Naive thymus-derived CD4-positive, alpha-beta T cell (primary cell): ENCODE results near the gene TNFRSF9. TPM values are rescaled to one million over a fixed set of nuclear protein-coding genes. Genes with fewer than 3 reads are reported as not detected.
"Not testable (repeated sequence)": the region's sequence is repeated elsewhere in the genome, so short reads cannot be mapped to it uniquely, and the experiment has no call there.

Source experiments
- ATAC-seq: fragments of 150-1000 bp; cut with Tn5 transposase; 2 replicates; pipeline ENCODE4 v1.10.0; 2021; ENCODE audit warnings: mild to moderate bottlenecking, moderate library complexity
- CTCF ChIA-PET: fragments of 350-600 bp; sonication (Branson Sonifier 250); formaldehyde crosslinking; loops from one replicate; lab custom pipeline; 2021; ENCODE audit warnings: antibody characterized with exemption; lab: Charles Lee
- POLR2A ChIA-PET: fragments of 350-600 bp; sonication (Branson Sonifier 250); formaldehyde crosslinking; loops from one replicate; lab custom pipeline; 2021; ENCODE audit warnings: antibody characterized with exemption, inconsistent platforms; lab: Charles Lee
- DNase-seq, 9 donors: peaks; one replicate each; pipeline versions ENCODE4 v3.0.0 to v3.0.0-alpha.2; 2020 to 2022; ENCODE audit warnings: mixed read lengths in 1 of 9
- H3K27ac ChIP-seq: one replicate; pipeline ENCODE4 v1.7.0; 2013; ENCODE audit warnings: mild to moderate bottlenecking, low read depth, low read length, moderate library complexity
- H3K27me3 ChIP-seq, 2 donors: one replicate each; pipeline ENCODE4 v1.7.0; 2013; ENCODE audit warnings: low read length in 2 of 2, mild to moderate bottlenecking in 2 of 2, moderate library complexity in 2 of 2; ENCODE audit not compliant: control insufficient read depth in 2 of 2, insufficient read depth in 2 of 2
- H3K36me3 ChIP-seq, 3 experiments: 1 replicate in 2 of 3; 2 replicates in 1 of 3; pipeline ENCODE4 v1.7.0; 2013; ENCODE audit warnings: low read length in 3 of 3, mild to moderate bottlenecking in 3 of 3, moderate library complexity in 1 of 3; ENCODE audit not compliant: insufficient read depth in 3 of 3, control insufficient read depth in 2 of 3
- H3K4me1 ChIP-seq, 2 donors: one replicate each; pipeline ENCODE4 v1.7.0; 2013; ENCODE audit warnings: low read length in 2 of 2, mild to moderate bottlenecking in 2 of 2, moderate library complexity in 1 of 2; ENCODE audit not compliant: control insufficient read depth in 2 of 2, insufficient read depth in 2 of 2
- H3K4me3 ChIP-seq: 2 replicates; pipeline ENCODE4 v1.7.0; 2013; ENCODE audit warnings: mild to moderate bottlenecking, low read length
- H3K9me3 ChIP-seq, 3 experiments: 1 replicate in 2 of 3; 2 replicates in 1 of 3; pipeline ENCODE4 v1.7.0; 2013; ENCODE audit warnings: low read length in 3 of 3; ENCODE audit not compliant: control insufficient read depth in 2 of 3
- H3K27ac Mint-ChIP-seq, 9 donors: one replicate each; pipeline ENCODE4 v1.8.0; 2020 to 2022; ENCODE audit warnings: mixed read lengths in 9 of 9, mild to moderate bottlenecking in 8 of 9, moderate library complexity in 5 of 9, inconsistent platforms in 2 of 9
- H3K27me3 Mint-ChIP-seq, 5 donors: one replicate each; pipeline ENCODE4 v1.8.0; 2021 to 2022; ENCODE audit warnings: mixed read lengths in 5 of 5, mild to moderate bottlenecking in 1 of 5
- H3K36me3 Mint-ChIP-seq, 5 donors: one replicate each; pipeline ENCODE4 v1.8.0; 2020 to 2022; ENCODE audit warnings: mixed read lengths in 5 of 5, mild to moderate bottlenecking in 3 of 5, inconsistent platforms in 1 of 5
- H3K4me1 Mint-ChIP-seq, 7 donors: one replicate each; pipeline ENCODE4 v1.8.0; 2020 to 2022; ENCODE audit warnings: mixed read lengths in 7 of 7, mild to moderate bottlenecking in 3 of 7, inconsistent platforms in 1 of 7
- H3K4me3 Mint-ChIP-seq, 10 donors: one replicate each; pipeline ENCODE4 v1.8.0; 2020 to 2022; ENCODE audit warnings: mild to moderate bottlenecking in 10 of 10, mixed read lengths in 10 of 10, moderate library complexity in 6 of 10, inconsistent platforms in 2 of 10
- H3K9me3 Mint-ChIP-seq, 11 donors: one replicate each; pipeline ENCODE4 v1.8.0; 2020 to 2022; ENCODE audit warnings: mixed read lengths in 11 of 11, mild to moderate bottlenecking in 4 of 11, inconsistent platforms in 1 of 11, moderate library complexity in 1 of 11
- intact Hi-C, 2 donors: fragments of 100-400 bp; cut with micrococcal nuclease; formaldehyde crosslinking; loops; one replicate each; pipeline ENCODE4 v1.15.1; 2023
- polyA plus RNA-seq, 2 donors: library from polyadenylated mRNA; unstranded; fragments of 300-500 nt; fragmentation: Illumina TruSeq; gene quantifications; one replicate each; pipeline ENCODE4 v1.2.3, GENCODE V29; 2021
- total RNA-seq, 6 experiments: library from RNA in 5 of 6; stranded (reverse) in 5 of 6; gene quantifications; 1 replicate in 5 of 6; 2 replicates in 1 of 6; pipeline ENCODE4 v1.2.3 and lab custom pipeline; 2021 to 2026

The TNFRSF9 gene
- total and polyA plus RNA-seq, 7 experiments from 2014 or later = 0.10 to 6.6 (median 0.25) TPM; not detected in 1

GRCh38 chr1:7970246-7970645 is 29.6 kb upstream of the TNFRSF9 start:
- no peaks in the 10 kb centered on the region for H3K9me3 Mint-ChIP-seq
- no peak for ATAC-seq

GRCh38 chr1:7967651-7968050 is 27.0 kb upstream of the TNFRSF9 start:
- Histone ChIP-seq H3K9me3 (no peaks in the 10 kb centered on the region), H3K4me3 (no peak overlapping the region), H3K4me1 (peaks cover 11 to 26% of the 10 kb centered on the region in 2 donors), H3K36me3 (peaks cover 15 to 77% (median 26%) of the 10 kb centered on the region in 3 experiments), H3K27me3 (no peaks in the 10 kb centered on the region), H3K27ac (no peak overlapping the region)
- no peaks in the 10 kb centered on the region for H3K9me3 Mint-ChIP-seq
- CTCF ChIA-PET = interaction anchor here (1.2 kb wide), 1 partner anchor 18 kb away, joined by 3 read pairs; no protein-coding TSS in a partner anchor
- H3K27me3 Mint-ChIP-seq = no peaks in the 10 kb centered on the region
- intact Hi-C loops = loop anchor here in 1 of 2 donors (10.0 kb wide), 1 partner anchor 1567 kb away; the partner anchor contains the start of gene SLC25A33
- peak overlapping the region in 1 of 10 donors; percentile 38 for H3K4me3 Mint-ChIP-seq
- peaks cover 23 to 60% (median 45%) of the 10 kb centered on the region in 7 donors for H3K4me1 Mint-ChIP-seq
- no peak for ATAC-seq
- peak overlapping the region in 2 of 9 donors; percentile 48 to 71 for H3K27ac Mint-ChIP-seq
- peaks cover 0 to 57% (median 35%) of the 10 kb centered on the region in 5 donors for H3K36me3 Mint-ChIP-seq
- DNase-seq = no peak
- POLR2A ChIA-PET = interaction anchor here (1.4 kb wide), 1 partner anchor 18 kb away, joined by 4 read pairs; no protein-coding TSS in a partner anchor

More at GRCh38 chr1:7970246-7970645, 29.6 kb upstream of the TNFRSF9 start:
- no peak for DNase-seq
- no peak overlapping the region for H3K27ac ChIP-seq
- no peaks in the 10 kb centered on the region for H3K27me3 ChIP-seq
- ChIA-PET POLR2A (interaction anchor here (1.6 kb wide), 1 partner anchor 8 kb away, joined by 6 read pairs; the partner anchor contains the start of gene PARK7), CTCF (interaction anchor here (0.7 to 1.7 kb wide), 2 partner anchors 10 to 483 kb away, joined by 4 read pairs; no protein-coding TSS in a partner anchor)
- H3K4me3 Mint-ChIP-seq = no peak overlapping the region
- H3K36me3 Mint-ChIP-seq = peaks cover 0 to 47% (median 33%) of the 10 kb centered on the region in 5 donors
- H3K9me3 ChIP-seq = no peaks in the 10 kb centered on the region
- H3K4me1 ChIP-seq = peaks cover 0 to 7% of the 10 kb centered on the region in 2 donors
- no peaks in the 10 kb centered on the region for H3K27me3 Mint-ChIP-seq
- peak overlapping the region in 1 of 9 donors; percentile 47 for H3K27ac Mint-ChIP-seq
- peaks cover 15 to 65% (median 25%) of the 10 kb centered on the region in 3 experiments for H3K36me3 ChIP-seq
- no peak overlapping the region for H3K4me3 ChIP-seq
- peaks cover 18 to 38% (median 24%) of the 10 kb centered on the region in 7 donors for H3K4me1 Mint-ChIP-seq
- intact Hi-C loops = no loop called here

- Histone ChIP-seq H3K4me1 (peaks cover 15 to 30% of the 10 kb centered on the region in 2 donors), H3K27me3 (no peaks in the 10 kb centered on the region), H3K4me3 (no peak overlapping the region), H3K36me3 (peaks cover 15 to 74% (median 26%) of the 10 kb centered on the region in 3 experiments), H3K9me3 (no peaks in the 10 kb centered on the region), H3K27ac (no peak overlapping the region)
- ATAC-seq (no peak), DNase-seq (no peak)
- ChIA-PET POLR2A (interaction anchor here (0.6 kb wide), 1 partner anchor 9 kb away, joined by 3 read pairs; no protein-coding TSS in a partner anchor), CTCF (interaction anchor here (1.2 kb wide), 1 partner anchor 18 kb away, joined by 3 read pairs; no protein-coding TSS in a partner anchor)
- H3K27me3 Mint-ChIP-seq = no peaks in the 10 kb centered on the region
- H3K4me3 Mint-ChIP-seq = peak overlapping the region in 6 of 10 donors; percentile 0 to 38 (median 4)
- peaks cover 23 to 65% (median 49%) of the 10 kb centered on the region in 7 donors for H3K4me1 Mint-ChIP-seq
- intact Hi-C loops = loop anchor here in 1 of 2 donors (10.0 kb wide), 1 partner anchor 1568 kb away; the partner anchor contains the start of gene SLC25A33
- H3K9me3 Mint-ChIP-seq = no peaks in the 10 kb centered on the region
- peak overlapping the region in 7 of 9 donors; percentile 1 to 77 (median 36) for H3K27ac Mint-ChIP-seq
- H3K36me3 Mint-ChIP-seq = peaks cover 0 to 53% (median 35%) of the 10 kb centered on the region in 5 donors
Observed at GRCh38 chr1:7967196-7967595, 26.6 kb upstream of the TNFRSF9 start.

- Mint-ChIP-seq H3K36me3 (peaks cover 0 to 36% (median 21%) of the 10 kb centered on the region in 5 donors), H3K4me1 (peaks cover 26 to 82% (median 64%) of the 10 kb centered on the region in 7 donors), H3K9me3 (peaks cover 0 to 4% (median 0%) of the 10 kb centered on the region in 11 donors), H3K4me3 (peak overlapping the region in 4 of 10 donors; percentile 4 to 99 (median 12)), H3K27ac (peak overlapping the region in 2 of 9 donors; percentile 19 to 43), H3K27me3 (no peaks in the 10 kb centered on the region)
- intact Hi-C loops = loop anchor here in 1 of 2 donors (10.0 kb wide), 1 partner anchor 1570 kb away; the partner anchor contains the start of gene SLC25A33
- Histone ChIP-seq H3K4me3 (no peak overlapping the region), H3K27me3 (no peaks in the 10 kb centered on the region), H3K9me3 (no peaks in the 10 kb centered on the region), H3K27ac (no peak overlapping the region), H3K4me1 (peaks cover 21 to 39% of the 10 kb centered on the region in 2 donors), H3K36me3 (peaks cover 7 to 49% (median 8%) of the 10 kb centered on the region in 3 experiments)
- ChIA-PET CTCF (interaction anchor here (0.6 to 0.9 kb wide), 3 partner anchors 9 to 991 kb away, joined by 3 to 4 read pairs (median 4); no protein-coding TSS in a partner anchor), POLR2A (no interaction called here)
- DNase-seq (no peak), ATAC-seq (no peak)
Observed at GRCh38 chr1:7964476-7964875, 23.8 kb upstream of the TNFRSF9 start.

GRCh38 chr1:7963841-7964240 is 23.2 kb upstream of the TNFRSF9 start:
- ATAC-seq, CTCF ChIA-PET: not testable (repeated sequence)
- peaks cover 26 to 85% (median 65%) of the 10 kb centered on the region in 7 donors for H3K4me1 Mint-ChIP-seq

GRCh38 chr1:7963378-7963730 is 22.7 kb upstream of the TNFRSF9 start:
- H3K9me3 ChIP-seq, H3K27ac ChIP-seq, H3K4me3 ChIP-seq, H3K27me3 ChIP-seq, H3K9me3 Mint-ChIP-seq, DNase-seq, ATAC-seq, H3K27me3 Mint-ChIP-seq, CTCF ChIA-PET: not testable (repeated sequence)
- peak overlapping the region; percentile 45 to 100 (median 91) for H3K4me3 Mint-ChIP-seq
- H3K4me1 ChIP-seq = peaks cover 21 to 39% of the 10 kb centered on the region in 2 donors
- peak overlapping the region in 7 of 9 donors; percentile 28 to 97 (median 79) for H3K27ac Mint-ChIP-seq
- POLR2A ChIA-PET = interaction anchor here (0.7 to 1.2 kb wide), 3 partner anchors 12 to 31 kb away, joined by 3 to 5 read pairs (median 3); no protein-coding TSS in a partner anchor
- H3K4me1 Mint-ChIP-seq = peaks cover 23 to 83% (median 63%) of the 10 kb centered on the region in 7 donors
- peaks cover 0 to 41% (median 8%) of the 10 kb centered on the region in 3 experiments for H3K36me3 ChIP-seq
- intact Hi-C loops = loop anchor here in 1 of 2 donors (10.0 kb wide), 1 partner anchor 1571 kb away; the partner anchor contains the start of gene SLC25A33
- peaks cover 0 to 31% (median 17%) of the 10 kb centered on the region in 5 donors for H3K36me3 Mint-ChIP-seq

More at GRCh38 chr1:7963841-7964240, 23.2 kb upstream of the TNFRSF9 start:
- intact Hi-C loops = loop anchor here in 1 of 2 donors (10.0 kb wide), 1 partner anchor 1571 kb away; the partner anchor contains the start of gene SLC25A33
- H3K9me3 Mint-ChIP-seq, H3K27me3 Mint-ChIP-seq, H3K9me3 ChIP-seq, H3K4me3 ChIP-seq, POLR2A ChIA-PET, H3K27me3 ChIP-seq, DNase-seq, H3K27ac ChIP-seq: not testable (repeated sequence)
- Mint-ChIP-seq H3K27ac (peak overlapping the region in 5 of 9 donors; percentile 8 to 79 (median 61)), H3K36me3 (peaks cover 0 to 33% (median 17%) of the 10 kb centered on the region in 5 donors), H3K4me3 (peak overlapping the region in 9 of 10 donors; percentile 36 to 99 (median 61))
- Histone ChIP-seq H3K4me1 (peaks cover 21 to 39% of the 10 kb centered on the region in 2 donors), H3K36me3 (peaks cover 2 to 46% (median 8%) of the 10 kb centered on the region in 3 experiments)
